Measurements from ENCODE around the gene STXBP5. TPM values are rescaled to one million over a fixed set of nuclear protein-coding genes. Genes with fewer than 3 reads are reported as not detected.

Gene STXBP5
- total and polyA plus RNA-seq, 2 donors (not counting 1 experiment from before 2014, with no cell fraction given), result 4.6 to 24.1 TPM

DNA sequence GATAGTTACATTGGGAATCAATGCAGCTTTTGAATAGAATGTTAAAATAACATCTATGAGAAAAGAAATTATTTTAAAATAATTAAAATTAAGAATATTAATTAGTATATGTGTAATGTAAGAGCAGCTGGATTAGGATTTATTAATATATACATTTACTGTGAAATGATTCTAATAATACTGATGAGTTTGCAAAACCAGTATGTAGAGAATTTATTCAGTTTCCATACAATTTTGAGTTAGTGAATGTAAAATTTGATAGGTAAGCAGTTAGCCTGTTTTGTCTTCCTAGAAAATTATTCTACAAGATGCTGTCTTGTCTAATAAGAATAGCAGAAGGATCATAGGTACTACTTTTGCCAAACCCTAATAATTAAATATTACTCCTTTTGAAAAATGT lies 70.6 kb downstream of the STXBP5 start:
- CTCF ChIA-PET, result no interaction called here

DNA sequence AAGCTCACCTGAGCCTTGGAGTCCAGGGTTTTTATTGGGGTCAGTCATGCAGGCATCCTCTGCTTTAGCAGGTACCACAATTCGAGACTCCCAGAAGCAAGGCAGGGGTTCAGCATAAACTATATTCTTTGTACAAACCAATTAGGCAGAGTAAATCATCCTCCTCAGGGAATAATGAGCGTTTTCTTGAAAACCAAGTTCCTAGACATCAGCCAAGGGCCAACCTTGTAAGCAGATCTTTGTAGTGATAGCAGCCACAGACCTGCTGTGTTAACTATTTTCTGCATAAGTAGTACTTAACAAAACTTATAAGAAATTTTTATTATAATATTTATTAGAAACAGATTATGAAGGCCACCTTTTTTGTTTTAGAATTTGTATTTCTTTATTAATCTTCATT lies 74.7 kb downstream of the STXBP5 start:
- CTCF ChIA-PET, result no interaction called here
- H3K4me1 Mint-ChIP-seq, result no peaks in the 10 kb centered on the region
- Histone ChIP-seq H3K9me3 (ENCODE audit: control extremely low read depth in 1 of 3, control insufficient read depth in 2 of 3, insufficient read depth in 1 of 3, low read length in 2 of 3) (peaks cover 0 to 2% (median 0%) of the 10 kb centered on the region in 3 donors), H4K20me1 (ENCODE audit: control insufficient read depth, insufficient read depth, low read length, poor library complexity, severe bottlenecking) (no peaks in the 10 kb centered on the region), H3K4me2 (replicated peaks; ENCODE audit: low read depth, low read length, poor library complexity, severe bottlenecking) (no peak overlapping the region), H3K36me3 (replicated peaks in 1 of 2; ENCODE audit: control extremely low read depth in 1 of 2, control insufficient read depth in 1 of 2, extremely low read depth in 1 of 2, insufficient read depth in 2 of 2, low read length in 1 of 2) (peaks cover 9 to 10% of the 10 kb centered on the region in 2 experiments), H3K4me1 (ENCODE audit: control insufficient read depth in 2 of 2, insufficient read depth in 2 of 2, low read length in 2 of 2) (no peaks in the 10 kb centered on the region), H3K79me2 (ENCODE audit: control insufficient read depth, insufficient read depth, low read length) (no peaks in the 10 kb centered on the region), H3K27me3 (replicated peaks in 1 of 4; ENCODE audit: control extremely low read depth in 1 of 4, control insufficient read depth in 3 of 4, insufficient read depth in 4 of 4, low read length in 3 of 4) (no peaks in the 10 kb centered on the region), H3K9ac (ENCODE audit: low read length) (no peak overlapping the region), H3K4me3 (ENCODE audit: control extremely low read depth in 1 of 5, extremely low read depth in 1 of 5, insufficient read depth in 1 of 5, low read depth in 2 of 5, low read length in 4 of 5) (no peak overlapping the region), H3K27ac (ENCODE audit: low read length in 2 of 2) (no peak overlapping the region), H2AFZ (ENCODE audit: insufficient read depth, low read depth, low read length, poor library complexity, severe bottlenecking) (no peak overlapping the region)
- POLR2A ChIA-PET, result no interaction called here
- no peak overlapping the region for H3K4me3 Mint-ChIP-seq
- 100% methylated on average over 1 of the region's 2 CpGs for WGBS (ENCODE audit: insufficient coverage)
- DNase-seq (no peak), ATAC-seq (ENCODE audit: low read depth) (no peak)
- intact Hi-C loops (cut with micrococcal nuclease), result no loop called here
- no peak overlapping the region for H3K27ac Mint-ChIP-seq
- TF ChIP-seq, protein P1, sequence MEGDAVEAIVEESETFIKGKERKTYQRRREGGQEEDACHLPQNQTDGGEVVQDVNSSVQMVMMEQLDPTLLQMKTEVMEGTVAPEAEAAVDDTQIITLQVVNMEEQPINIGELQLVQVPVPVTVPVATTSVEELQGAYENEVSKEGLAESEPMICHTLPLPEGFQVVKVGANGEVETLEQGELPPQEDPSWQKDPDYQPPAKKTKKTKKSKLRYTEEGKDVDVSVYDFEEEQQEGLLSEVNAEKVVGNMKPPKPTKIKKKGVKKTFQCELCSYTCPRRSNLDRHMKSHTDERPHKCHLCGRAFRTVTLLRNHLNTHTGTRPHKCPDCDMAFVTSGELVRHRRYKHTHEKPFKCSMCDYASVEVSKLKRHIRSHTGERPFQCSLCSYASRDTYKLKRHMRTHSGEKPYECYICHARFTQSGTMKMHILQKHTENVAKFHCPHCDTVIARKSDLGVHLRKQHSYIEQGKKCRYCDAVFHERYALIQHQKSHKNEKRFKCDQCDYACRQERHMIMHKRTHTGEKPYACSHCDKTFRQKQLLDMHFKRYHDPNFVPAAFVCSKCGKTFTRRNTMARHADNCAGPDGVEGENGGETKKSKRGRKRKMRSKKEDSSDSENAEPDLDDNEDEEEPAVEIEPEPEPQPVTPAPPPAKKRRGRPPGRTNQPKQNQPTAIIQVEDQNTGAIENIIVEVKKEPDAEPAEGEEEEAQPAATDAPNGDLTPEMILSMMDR (IDR thresholded peaks at IDR 0.05), result no peak
- TF ChIP-seq EZH2 (IDR thresholded peaks at IDR 0.05; ENCODE audit: borderline replicate concordance, insufficient read depth, low read depth, low read length, poor library complexity, severe bottlenecking), result no peak
- H3K27me3 Mint-ChIP-seq, result no peaks in the 10 kb centered on the region
- H3K9me3 Mint-ChIP-seq (ENCODE audit: insufficient read depth), result no peaks in the 10 kb centered on the region

More for the DNA sequence above, 70.6 kb downstream of the STXBP5 start:
- H3K4me3 Mint-ChIP-seq, result no peak overlapping the region
- Histone ChIP-seq H3K4me2 (replicated peaks; ENCODE audit: low read depth, low read length, poor library complexity, severe bottlenecking) (no peak overlapping the region), H3K36me3 (replicated peaks in 1 of 2; ENCODE audit: control extremely low read depth in 1 of 2, control insufficient read depth in 1 of 2, extremely low read depth in 1 of 2, insufficient read depth in 2 of 2, low read length in 1 of 2) (peaks cover 9 to 10% of the 10 kb centered on the region in 2 experiments), H3K4me3 (ENCODE audit: control extremely low read depth in 1 of 5, extremely low read depth in 1 of 5, insufficient read depth in 1 of 5, low read depth in 2 of 5, low read length in 4 of 5) (no peak overlapping the region), H3K79me2 (ENCODE audit: control insufficient read depth, insufficient read depth, low read length) (no peaks in the 10 kb centered on the region), H3K9me3 (ENCODE audit: control extremely low read depth in 1 of 3, control insufficient read depth in 2 of 3, insufficient read depth in 1 of 3, low read length in 2 of 3) (peaks cover 0 to 2% (median 0%) of the 10 kb centered on the region in 3 donors), H3K27me3 (replicated peaks in 1 of 4; ENCODE audit: control extremely low read depth in 1 of 4, control insufficient read depth in 3 of 4, insufficient read depth in 4 of 4, low read length in 3 of 4) (no peaks in the 10 kb centered on the region), H3K9ac (ENCODE audit: low read length) (no peak overlapping the region), H3K27ac (ENCODE audit: low read length in 2 of 2) (no peak overlapping the region), H2AFZ (ENCODE audit: insufficient read depth, low read depth, low read length, poor library complexity, severe bottlenecking) (no peak overlapping the region), H4K20me1 (ENCODE audit: control insufficient read depth, insufficient read depth, low read length, poor library complexity, severe bottlenecking) (no peaks in the 10 kb centered on the region), H3K4me1 (ENCODE audit: control insufficient read depth in 2 of 2, insufficient read depth in 2 of 2, low read length in 2 of 2) (no peaks in the 10 kb centered on the region)
- no peaks in the 10 kb centered on the region for H3K27me3 Mint-ChIP-seq
- intact Hi-C loops (cut with micrococcal nuclease), result no loop called here
- no peaks in the 10 kb centered on the region for H3K9me3 Mint-ChIP-seq (ENCODE audit: insufficient read depth)
- H3K4me1 Mint-ChIP-seq, result no peaks in the 10 kb centered on the region
- no peak for DNase-seq
- TF ChIP-seq, protein P1 (IDR thresholded peaks at IDR 0.05), result no peak
- no peak for TF ChIP-seq EZH2 (IDR thresholded peaks at IDR 0.05; ENCODE audit: borderline replicate concordance, insufficient read depth, low read depth, low read length, poor library complexity, severe bottlenecking)
- ATAC-seq (ENCODE audit: low read depth), result no peak
- POLR2A ChIA-PET, result no interaction called here
- no peak overlapping the region for H3K27ac Mint-ChIP-seq
